Trophoblast cell (in vitro differentiated cells and primary cell): ENCODE results near the gene MYH7.
A peak's percentile ranks its signal among the peaks of the same experiment; 100 is the strongest.
"Not testable (repeated sequence)": the region's sequence is repeated elsewhere in the genome, so short reads cannot be mapped to it uniquely, and the experiment has no call there.

Source experiments
- DNase-seq, 2 donors: peaks; one replicate each; pipeline ENCODE4 v3.0.0-alpha.2; 2016
- H2AFZ ChIP-seq: 2 replicates; pipeline ENCODE4 v1.6.1; 2013; ENCODE audit warnings: low read length, moderate library complexity, mild to moderate bottlenecking; ENCODE audit not compliant: insufficient read depth, poor library complexity
- H2AK5ac ChIP-seq: 2 replicates; pipeline ENCODE4 v1.6.1; 2013; ENCODE audit warnings: mild to moderate bottlenecking, low read length
- H2BK120ac ChIP-seq: 2 replicates; pipeline ENCODE4 v1.6.1; 2013; ENCODE audit warnings: low read length, mild to moderate bottlenecking, moderate library complexity; ENCODE audit not compliant: insufficient read depth, poor library complexity
- H2BK12ac ChIP-seq: 2 replicates; pipeline ENCODE4 v1.6.1; 2013; ENCODE audit warnings: mild to moderate bottlenecking, low read length, moderate library complexity
- H2BK5ac ChIP-seq: 2 replicates; pipeline ENCODE4 v1.6.1; 2013; ENCODE audit warnings: low read length, low read depth, moderate library complexity, mild to moderate bottlenecking; ENCODE audit not compliant: poor library complexity
- H3K14ac ChIP-seq: 2 replicates; pipeline ENCODE4 v1.6.1; 2013; ENCODE audit warnings: mild to moderate bottlenecking, low read length
- H3K18ac ChIP-seq: 2 replicates; pipeline ENCODE4 v1.6.1; 2013; ENCODE audit warnings: mild to moderate bottlenecking, low read length
- H3K23ac ChIP-seq: 2 replicates; pipeline ENCODE4 v1.6.1; 2013; ENCODE audit warnings: low read length
- H3K27ac ChIP-seq: 2 replicates; pipeline ENCODE4 v1.5.1; 2013; ENCODE audit warnings: low read depth, mild to moderate bottlenecking, inconsistent platforms, low read length, moderate library complexity
- H3K27me3 ChIP-seq: 2 replicates; pipeline ENCODE4 v1.6.1; 2013; ENCODE audit warnings: inconsistent platforms, mild to moderate bottlenecking, low read length, moderate library complexity; ENCODE audit not compliant: insufficient read depth
- H3K36me3 ChIP-seq, 2 experiments: 1 replicate in 1 of 2; 2 replicates in 1 of 2; pipeline ENCODE4 v1.6.1; 2013; ENCODE audit warnings: low read length in 2 of 2, mild to moderate bottlenecking in 2 of 2, moderate library complexity in 1 of 2; ENCODE audit not compliant: insufficient read depth in 2 of 2, control insufficient read depth in 1 of 2
- H3K4ac ChIP-seq: 2 replicates; pipeline ENCODE4 v1.6.1; 2013; ENCODE audit warnings: low read depth, mild to moderate bottlenecking, low read length, moderate library complexity
- H3K4me1 ChIP-seq, 2 experiments: 1 replicate in 1 of 2; 2 replicates in 1 of 2; pipeline ENCODE4 v1.6.1; 2013; ENCODE audit warnings: low read length in 2 of 2, mild to moderate bottlenecking in 2 of 2, moderate library complexity in 1 of 2; ENCODE audit not compliant: insufficient read depth in 2 of 2, control insufficient read depth in 1 of 2
- H3K4me2 ChIP-seq: 2 replicates; pipeline ENCODE4 v1.6.1; 2013; ENCODE audit warnings: inconsistent platforms, mild to moderate bottlenecking, low read length, moderate library complexity
- H3K4me3 ChIP-seq: 2 replicates; pipeline ENCODE4 v1.5.1; 2013; ENCODE audit warnings: mild to moderate bottlenecking, low read depth, low read length, inconsistent platforms
- H3K79me1 ChIP-seq: one replicate; pipeline ENCODE4 v1.6.1; 2013; ENCODE audit warnings: low read length
- H3K79me2 ChIP-seq: 2 replicates; pipeline ENCODE4 v1.6.1; 2013; ENCODE audit warnings: low read length, mild to moderate bottlenecking; ENCODE audit not compliant: control insufficient read depth, insufficient read depth, poor library complexity
- H3K9ac ChIP-seq: 2 replicates; pipeline ENCODE4 v1.6.1; 2013; ENCODE audit warnings: mild to moderate bottlenecking, low read length
- H3K9me3 ChIP-seq: 2 replicates; pipeline ENCODE4 v1.6.1; 2013; ENCODE audit warnings: low read depth, mild to moderate bottlenecking, control low read depth, inconsistent platforms, low read length; ENCODE audit not compliant: insufficient read depth
- H4K12ac ChIP-seq: 2 replicates; pipeline ENCODE4 v1.6.1; 2013; ENCODE audit warnings: low read depth, mild to moderate bottlenecking, low read length, moderate library complexity
- H4K8ac ChIP-seq: 2 replicates; pipeline ENCODE4 v1.6.1; 2013; ENCODE audit warnings: low read depth, mild to moderate bottlenecking, low read length, moderate library complexity
- H4K91ac ChIP-seq: one replicate; pipeline ENCODE4 v1.6.1; 2013; ENCODE audit warnings: low read depth, mild to moderate bottlenecking, low read length, moderate library complexity
- WGBS: extraction: QIAGEN DNeasy Blood & Tissue Kit; methylation state at CpG from one replicate; pipeline ENCODE4 v1.1.7; 2013; ENCODE audit warnings: missing lambda C conversion rate; ENCODE audit not compliant: insufficient read length, insufficient coverage; ENCODE audit errors: extremely low coverage; 5-methylcytosine and 5-hydroxymethylcytosine counted together

Gene MYH7

GRCh38 chr14:23401291-23401690, 34.2 kb downstream of the MYH7 start:
- Histone ChIP-seq H3K14ac (no peak overlapping the region), H3K27ac (no peak overlapping the region), H4K91ac (no peak overlapping the region), H3K27me3 (no peaks in the 10 kb centered on the region), H3K9ac (no peak overlapping the region), H4K12ac (no peak overlapping the region), H3K4me2 (no peak overlapping the region), H3K9me3 (peaks cover 6% of the 10 kb centered on the region), H4K8ac (no peak overlapping the region), H2AFZ (no peak overlapping the region), H3K36me3 (no peaks in the 10 kb centered on the region), H2BK120ac (no peak overlapping the region), H3K18ac (no peak overlapping the region), H3K79me1 (no peaks in the 10 kb centered on the region), H3K79me2 (no peaks in the 10 kb centered on the region), H2AK5ac (no peak overlapping the region), H2BK12ac (no peak overlapping the region), H3K23ac (no peak overlapping the region), H3K4me3 (no peak overlapping the region), H3K4me1 (no peaks in the 10 kb centered on the region), H2BK5ac (no peak overlapping the region), H3K4ac (no peak overlapping the region)
- DNase-seq: no peak
- no CpG with 5 or more reads among the region's 4 CpGs for WGBS

- not testable (repeated sequence) for H3K27ac ChIP-seq, H3K9me3 ChIP-seq, H4K91ac ChIP-seq, H3K23ac ChIP-seq, H3K79me2 ChIP-seq, H3K79me1 ChIP-seq, H3K4me1 ChIP-seq, H3K9ac ChIP-seq, H3K4me2 ChIP-seq, H3K18ac ChIP-seq, H3K4me3 ChIP-seq, H2BK5ac ChIP-seq, H3K14ac ChIP-seq, H3K27me3 ChIP-seq, H3K4ac ChIP-seq, H2AFZ ChIP-seq, DNase-seq, H2BK120ac ChIP-seq, H2BK12ac ChIP-seq, H4K8ac ChIP-seq, H3K36me3 ChIP-seq, H4K12ac ChIP-seq, H2AK5ac ChIP-seq
- WGBS: no CpG with 5 or more reads among the region's 16 CpGs
These were observed 34.8 kb downstream of the MYH7 start for GRCh38 chr14:23400496-23401149.

DNA sequence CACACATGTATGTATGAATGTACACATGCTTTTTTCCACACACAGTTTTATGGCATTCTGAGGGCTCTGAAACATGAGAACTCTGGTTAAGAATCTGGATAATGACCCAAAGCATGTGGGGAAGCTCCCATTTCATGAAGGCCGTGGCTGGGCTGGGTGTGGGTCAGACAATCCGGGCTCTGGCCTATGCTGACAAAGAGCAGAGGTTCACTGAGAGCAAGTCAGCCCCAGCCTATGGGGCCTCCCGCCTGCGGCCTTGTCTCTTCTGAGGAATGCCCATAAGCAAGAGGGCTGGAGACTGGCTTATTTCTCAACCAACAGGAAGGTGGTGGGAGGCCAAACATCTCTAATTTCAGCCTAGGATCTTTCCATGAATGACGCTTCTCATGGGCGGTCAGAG, 35.9 kb downstream of the MYH7 start:
- no peaks in the 10 kb centered on the region for H3K27me3 ChIP-seq
- H2AFZ ChIP-seq: no peak overlapping the region
- no peak overlapping the region for H2BK5ac ChIP-seq
- H3K4me3 ChIP-seq: no peak overlapping the region
- no peaks in the 10 kb centered on the region for H3K36me3 ChIP-seq
- no peak overlapping the region for H3K23ac ChIP-seq
- no peaks in the 10 kb centered on the region for H3K4me1 ChIP-seq
- no peak overlapping the region for H3K4me2 ChIP-seq
- no peaks in the 10 kb centered on the region for H3K79me2 ChIP-seq
- no peak overlapping the region for H2AK5ac ChIP-seq
- no peaks in the 10 kb centered on the region for H3K79me1 ChIP-seq
- no peak overlapping the region for H2BK12ac ChIP-seq
- no peak overlapping the region for H3K27ac ChIP-seq
- no peak overlapping the region for H2BK120ac ChIP-seq
- H3K9ac ChIP-seq: no peak overlapping the region
- H3K4ac ChIP-seq: no peak overlapping the region
- no peak overlapping the region for H3K14ac ChIP-seq
- H4K91ac ChIP-seq: no peak overlapping the region
- no peak overlapping the region for H3K18ac ChIP-seq
- H4K8ac ChIP-seq: no peak overlapping the region
- peak; percentile 42 to 70 for DNase-seq
- H3K9me3 ChIP-seq: peaks cover 6% of the 10 kb centered on the region
- no CpG with 5 or more reads among the region's 6 CpGs for WGBS
- H4K12ac ChIP-seq: no peak overlapping the region

GRCh38 chr14:23399136-23399535, 36.3 kb downstream of the MYH7 start:
- Histone ChIP-seq H4K12ac (no peak overlapping the region), H2AFZ (no peak overlapping the region), H3K4me2 (no peak overlapping the region), H3K79me2 (no peaks in the 10 kb centered on the region), H3K18ac (no peak overlapping the region), H3K27me3 (no peaks in the 10 kb centered on the region), H2BK120ac (no peak overlapping the region), H2BK12ac (no peak overlapping the region), H3K27ac (no peak overlapping the region), H4K8ac (no peak overlapping the region), H3K79me1 (no peaks in the 10 kb centered on the region), H4K91ac (no peak overlapping the region), H3K23ac (no peak overlapping the region), H3K36me3 (no peaks in the 10 kb centered on the region), H2BK5ac (no peak overlapping the region), H3K4me3 (no peak overlapping the region), H3K14ac (no peak overlapping the region), H2AK5ac (no peak overlapping the region), H3K9ac (no peak overlapping the region), H3K9me3 (peaks cover 6% of the 10 kb centered on the region), H3K4ac (no peak overlapping the region), H3K4me1 (no peaks in the 10 kb centered on the region)
- WGBS: no CpG with 5 or more reads among the region's 3 CpGs
- peak in 1 of 2 donors; percentile 47 for DNase-seq
